ENCODE results near the gene ADCY2. TPM values are rescaled to one million over a fixed set of nuclear protein-coding genes. Genes with fewer than 3 reads are reported as not detected.

ADCY2 gene
- total and polyA plus RNA-seq, 9 of the 15 experiments (the other 6 are each of a cell fraction or from before 2014, with no cell fraction given): 0.01 to 0.15 (median 0.03) TPM; not detected in 5

- CTCF ChIA-PET (ENCODE audit: low intra/inter-chr PET ratio): no interaction called here
- 0% methylated on average over 1 of the region's 1 CpG for WGBS (ENCODE audit: insufficient coverage, low coverage, missing lambda C conversion rate)
- no peak for ATAC-seq
Measured at GRCh38 chr5:7753596-7753995, 357.7 kb downstream of the ADCY2 start.

More at GRCh38 chr5:7753596-7753995, 357.7 kb downstream of the ADCY2 start:
- TF ChIP-seq CSDE1 (IDR thresholded peaks at IDR 0.05): no peak
- TF ChIP-seq ZNF512 (tag; IDR thresholded peaks at IDR 0.05): no peak
- no peak for TF ChIP-seq NR4A1 (CRISPR knock-in tag; IDR thresholded peaks at IDR 0.05)
- TF ChIP-seq NR4A1 (tag; IDR thresholded peaks at IDR 0.05): no peak
- no peak for TF ChIP-seq MAFK (IDR thresholded peaks at IDR 0.05; ENCODE audit: low read length)
- TF ChIP-seq SPI1 (IDR thresholded peaks at IDR 0.05; ENCODE audit: borderline replicate concordance, low read depth, low read length): peak; percentile 76
- TF ChIP-seq CBX8 (IDR thresholded peaks at IDR 0.05; ENCODE audit: borderline replicate concordance, extremely low read depth, low read depth, low read length, poor library complexity, severe bottlenecking): no peak
- no peak for TF ChIP-seq FOSL1 (tag; conservative IDR thresholded peaks at IDR 0.05)
- TF ChIP-seq THRA (IDR thresholded peaks at IDR 0.05): no peak
- FAIRE-seq: no peak
- Histone ChIP-seq H4K20me1 (replicated peaks; ENCODE audit: control insufficient read depth, insufficient read depth, low read length) (no peaks in the 10 kb centered on the region), H3K36me3 (ENCODE audit: control insufficient read depth, insufficient read depth, low read length) (no peaks in the 10 kb centered on the region), H3K79me2 (ENCODE audit: control insufficient read depth, insufficient read depth, low read length) (no peaks in the 10 kb centered on the region), H3K9me3 (replicated peaks; ENCODE audit: control insufficient read depth, insufficient read depth, low read depth, low read length) (no peaks in the 10 kb centered on the region), H3K9me1 (ENCODE audit: control insufficient read depth, insufficient read depth, low read length) (no peaks in the 10 kb centered on the region), H3K9ac (ENCODE audit: insufficient read depth in 1 of 2, low read depth in 2 of 2, low read length in 2 of 2) (no peak overlapping the region), H3K4me2 (ENCODE audit: insufficient read depth, low read length) (no peak overlapping the region), H3K27ac (ENCODE audit: extremely low read depth, low read depth, low read length) (no peak overlapping the region), H3K4me1 (replicated peaks in 1 of 2; ENCODE audit: control insufficient read depth in 2 of 2, insufficient read depth in 2 of 2, low read length in 2 of 2) (no peaks in the 10 kb centered on the region), H3K4me3 (no peak overlapping the region), H3K27me3 (ENCODE audit: control insufficient read depth in 2 of 2, insufficient read depth in 2 of 2, low read length in 2 of 2) (no peaks in the 10 kb centered on the region), H2AFZ (ENCODE audit: low read depth, low read length) (no peak overlapping the region)
- in situ Hi-C loops (cut with MboI) (loop anchor here (10.0 kb wide), 1 partner anchor 929 kb away; no protein-coding TSS in a partner anchor), intact Hi-C loops (cut with micrococcal nuclease) (no loop called here)
- POLR2A ChIA-PET: no interaction called here
- DNase-seq (ENCODE audit: extremely low read depth in 1 of 4, low spot score in 3 of 4): no peak
- BruUV-seq (replicated peaks): no TSS peak

Measured in K562 (cell line).